OCI-LY3 (cell line): ENCODE data around the gene RPP40.

Experiments
- H2AFZ ChIP-seq: fragments of 200-600, 300-600 bp; shearing (Covaris generic); 2 replicates; pipeline ENCODE4 v1.6.0; 2014; ENCODE audit warnings: antibody characterized with exemption, low read depth, low read length
- H3K27ac ChIP-seq: fragments of 200-600, 300-600 bp; sonication (generic); 2 replicates; pipeline ENCODE4 v1.5.1; 2014; ENCODE audit warnings: mild to moderate bottlenecking, low read length, moderate library complexity, mixed read lengths
- H3K27me3 ChIP-seq: fragments of 200-600, 300-600 bp; sonication (generic); 2 replicates; pipeline ENCODE4 v1.6.1; 2014; ENCODE audit warnings: low read depth, low read length, mixed read lengths
- H3K36me3 ChIP-seq: fragments of 200-600, 300-600 bp; sonication (generic); replicated peaks from 2 replicates; pipeline ENCODE3; 2014; ENCODE audit warnings: low read depth, low read length, mixed read lengths
- H3K4me1 ChIP-seq: fragments of 300-600, 200-600 bp; sonication (generic); 2 replicates; pipeline ENCODE4 v1.6.1; 2014; ENCODE audit warnings: low read length, mixed read lengths
- H3K4me2 ChIP-seq: fragments of 200-600, 300-600 bp; sonication (generic); 2 replicates; pipeline ENCODE4 v1.6.1; 2014; ENCODE audit warnings: low read length, mixed read lengths
- H3K4me3 ChIP-seq: fragments of 300-600, 200-600 bp; sonication (generic); 2 replicates; pipeline ENCODE4 v1.5.1; 2014; ENCODE audit warnings: antibody characterized with exemption, mild to moderate bottlenecking, low read length, moderate library complexity
- H3K79me2 ChIP-seq: fragments of 300-600, 200-600 bp; shearing (Covaris generic); 2 replicates; pipeline ENCODE4 v1.6.1; 2014; ENCODE audit warnings: mild to moderate bottlenecking, low read length, mixed read lengths
- H3K9ac ChIP-seq: fragments of 300-600, 200-600 bp; shearing (Covaris generic); 2 replicates; pipeline ENCODE4 v1.6.0; 2014; ENCODE audit warnings: mild to moderate bottlenecking, low read length, moderate library complexity
- H3K9me3 ChIP-seq: fragments of 200-600, 300-600 bp; shearing (Covaris generic); 2 replicates; pipeline ENCODE4 v1.6.1; 2014; ENCODE audit warnings: low read length, mixed read lengths; ENCODE audit not compliant: insufficient read depth
- H4K20me1 ChIP-seq: fragments of 200-600, 300-600 bp; sonication (generic); 2 replicates; pipeline ENCODE4 v1.6.1; 2016; ENCODE audit warnings: low read length, mixed read lengths; ENCODE audit not compliant: insufficient read depth
- EZH2phosphoT487 ChIP-seq: fragments of 200-600 bp; shearing (Covaris generic); IDR thresholded peaks from 2 replicates; pipeline ENCODE4 v1.6.1; 2018; ENCODE audit warnings: antibody characterized with exemption, mixed run types, low read depth
- TF ChIP-seq, protein P1 (sequence below): fragments of 200-600, 300-600 bp; sonication (generic); IDR thresholded peaks from 2 replicates; pipeline ENCODE4 v1.5.1; 2014; ENCODE audit warnings: antibody characterized with exemption, low read length, low read depth

RPP40 gene

DNA sequence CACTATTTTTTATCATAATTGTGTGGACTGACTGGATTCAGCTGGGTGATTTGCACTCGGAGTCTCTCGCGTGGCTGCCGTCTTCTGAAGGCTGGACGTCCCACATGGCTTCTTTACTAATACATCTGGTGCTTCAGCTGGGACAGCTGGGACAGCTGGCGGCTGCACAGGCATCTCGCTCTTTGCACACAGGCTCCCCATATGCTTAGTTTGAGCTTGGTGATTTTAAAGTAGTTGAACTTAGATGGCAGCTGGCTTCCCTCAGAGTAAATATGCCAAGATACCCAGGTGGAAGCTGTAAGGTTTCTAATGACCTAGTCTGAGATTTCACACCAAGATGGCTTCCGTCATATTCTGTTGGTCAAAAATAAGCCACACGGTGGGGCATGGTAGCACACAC lies 42.6 kb upstream of the RPP40 start:
- no peak for TF ChIP-seq EZH2phosphoT487
- TF ChIP-seq, protein P1, sequence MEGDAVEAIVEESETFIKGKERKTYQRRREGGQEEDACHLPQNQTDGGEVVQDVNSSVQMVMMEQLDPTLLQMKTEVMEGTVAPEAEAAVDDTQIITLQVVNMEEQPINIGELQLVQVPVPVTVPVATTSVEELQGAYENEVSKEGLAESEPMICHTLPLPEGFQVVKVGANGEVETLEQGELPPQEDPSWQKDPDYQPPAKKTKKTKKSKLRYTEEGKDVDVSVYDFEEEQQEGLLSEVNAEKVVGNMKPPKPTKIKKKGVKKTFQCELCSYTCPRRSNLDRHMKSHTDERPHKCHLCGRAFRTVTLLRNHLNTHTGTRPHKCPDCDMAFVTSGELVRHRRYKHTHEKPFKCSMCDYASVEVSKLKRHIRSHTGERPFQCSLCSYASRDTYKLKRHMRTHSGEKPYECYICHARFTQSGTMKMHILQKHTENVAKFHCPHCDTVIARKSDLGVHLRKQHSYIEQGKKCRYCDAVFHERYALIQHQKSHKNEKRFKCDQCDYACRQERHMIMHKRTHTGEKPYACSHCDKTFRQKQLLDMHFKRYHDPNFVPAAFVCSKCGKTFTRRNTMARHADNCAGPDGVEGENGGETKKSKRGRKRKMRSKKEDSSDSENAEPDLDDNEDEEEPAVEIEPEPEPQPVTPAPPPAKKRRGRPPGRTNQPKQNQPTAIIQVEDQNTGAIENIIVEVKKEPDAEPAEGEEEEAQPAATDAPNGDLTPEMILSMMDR: no peak
- H3K36me3 ChIP-seq: no peaks in the 10 kb centered on the region
- H3K4me3 ChIP-seq: no peak overlapping the region
- no peaks in the 10 kb centered on the region for H3K27me3 ChIP-seq
- no peaks in the 10 kb centered on the region for H3K4me1 ChIP-seq
- H4K20me1 ChIP-seq: no peaks in the 10 kb centered on the region
- H3K9me3 ChIP-seq: no peaks in the 10 kb centered on the region; the same call in 1 of the 2 replicates
- H3K4me2 ChIP-seq: no peak overlapping the region
- no peak overlapping the region for H3K9ac ChIP-seq
- no peak overlapping the region for H3K27ac ChIP-seq
- no peaks in the 10 kb centered on the region for H3K79me2 ChIP-seq
- H2AFZ ChIP-seq: no peak overlapping the region

DNA sequence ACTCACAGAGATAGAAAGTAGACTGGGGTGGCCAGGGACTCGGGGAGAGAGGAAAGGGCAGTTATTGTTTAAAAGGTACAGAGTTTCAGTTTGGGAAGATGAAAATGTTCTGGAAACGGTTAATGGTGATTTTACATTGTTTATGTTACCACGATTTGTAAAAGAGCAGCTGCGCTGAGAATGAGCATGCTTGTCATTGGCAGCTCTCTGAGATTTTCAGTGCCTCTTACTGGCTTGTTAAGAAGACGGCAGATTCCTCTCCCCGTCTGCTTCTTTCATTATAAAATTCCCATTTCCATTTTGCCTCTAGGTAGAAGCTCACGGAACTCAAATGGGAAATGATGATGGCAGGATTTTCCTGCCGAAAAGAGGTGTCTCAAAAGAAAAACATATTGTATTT lies 41.6 kb upstream of the RPP40 start:
- Histone ChIP-seq H3K4me3 (no peak overlapping the region), H3K27me3 (no peaks in the 10 kb centered on the region), H3K9ac (no peak overlapping the region), H3K9me3 (no peaks in the 10 kb centered on the region), H3K36me3 (no peaks in the 10 kb centered on the region), H3K4me1 (no peaks in the 10 kb centered on the region), H3K27ac (no peak overlapping the region), H3K79me2 (no peaks in the 10 kb centered on the region), H4K20me1 (no peaks in the 10 kb centered on the region), H2AFZ (no peak overlapping the region), H3K4me2 (no peak overlapping the region)
- no peak for TF ChIP-seq EZH2phosphoT487
- TF ChIP-seq, protein P1: no peak

DNA sequence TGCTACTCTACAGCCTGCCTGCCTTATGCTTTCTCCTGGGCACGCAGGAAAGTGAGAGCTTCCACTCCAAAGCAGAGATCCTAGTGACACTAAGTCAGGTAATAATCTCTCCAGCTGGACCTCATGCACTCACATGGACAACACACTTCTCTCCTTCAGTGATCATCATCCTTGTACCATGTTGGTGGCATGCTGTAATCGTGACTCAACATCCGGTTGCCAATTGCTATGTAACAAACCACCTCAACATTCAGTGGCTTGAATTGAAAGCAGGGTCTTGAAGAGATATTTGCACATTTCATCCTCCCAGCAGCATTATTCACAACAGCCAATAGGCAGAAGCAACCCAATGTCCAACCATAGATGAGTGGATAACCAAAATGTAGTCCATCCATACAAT lies 41.0 kb upstream of the RPP40 start:
- no peaks in the 10 kb centered on the region for H3K4me1 ChIP-seq
- no peak overlapping the region for H2AFZ ChIP-seq
- no peaks in the 10 kb centered on the region for H3K79me2 ChIP-seq
- no peak overlapping the region for H3K4me2 ChIP-seq
- no peak overlapping the region for H3K27ac ChIP-seq
- H3K27me3 ChIP-seq: no peaks in the 10 kb centered on the region
- no peaks in the 10 kb centered on the region for H4K20me1 ChIP-seq
- no peak for TF ChIP-seq EZH2phosphoT487
- TF ChIP-seq, protein P1: no peak
- H3K4me3 ChIP-seq: no peak overlapping the region
- no peak overlapping the region for H3K9ac ChIP-seq
- H3K36me3 ChIP-seq: no peaks in the 10 kb centered on the region
- H3K9me3 ChIP-seq: no peaks in the 10 kb centered on the region

DNA sequence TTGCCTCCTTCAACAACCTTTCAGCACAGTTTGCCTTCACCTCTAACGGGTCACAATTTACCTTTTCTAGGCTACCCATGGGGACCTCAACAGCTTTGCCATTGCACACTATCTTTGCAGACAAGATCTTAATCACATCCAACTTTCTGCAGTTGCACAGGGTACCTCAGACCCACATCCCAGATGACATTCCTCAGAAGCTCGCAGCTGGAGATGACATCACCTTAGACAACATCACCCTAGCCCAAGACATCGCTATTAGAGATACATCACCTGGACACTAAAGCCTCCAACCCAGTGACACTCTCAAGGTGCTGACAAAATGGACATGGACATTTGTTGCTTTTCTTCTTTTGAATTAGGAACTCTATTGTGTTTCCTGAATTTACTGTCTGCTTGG lies 38.6 kb upstream of the RPP40 start:
- H3K27me3 ChIP-seq: no peaks in the 10 kb centered on the region
- no peaks in the 10 kb centered on the region for H3K4me1 ChIP-seq
- TF ChIP-seq, protein P1: no peak
- no peak overlapping the region for H3K4me3 ChIP-seq
- no peaks in the 10 kb centered on the region for H4K20me1 ChIP-seq
- H3K36me3 ChIP-seq: no peaks in the 10 kb centered on the region
- no peak overlapping the region for H3K27ac ChIP-seq
- H2AFZ ChIP-seq: no peak overlapping the region
- no peak overlapping the region for H3K9ac ChIP-seq
- H3K9me3 ChIP-seq: no peaks in the 10 kb centered on the region
- no peak overlapping the region for H3K4me2 ChIP-seq
- no peaks in the 10 kb centered on the region for H3K79me2 ChIP-seq
